A172 (cell line): ENCODE data around the gene POM121C. TPM values are rescaled to one million over a fixed set of nuclear protein-coding genes. Genes with fewer than 3 reads are reported as not detected.
"Not testable (repeated sequence)": the region's sequence is repeated elsewhere in the genome, so short reads cannot be mapped to it uniquely, and the experiment has no call there.

Source experiments
- DNase-seq: peaks from one replicate; pipeline ENCODE4 v3.0.0-alpha.2; 2015; ENCODE audit warnings: low spot score
- total RNA-seq: library from RNA; depleted of rRNA; stranded (reverse); fragments of >200 nt; shearing (Covaris generic); gene quantifications from 2 replicates; pipeline ENCODE4 v1.2.3, GENCODE V29; 2014

POM121C gene
- total RNA-seq, 1 experiment from 2014 or later: 5.5 TPM

DNA sequence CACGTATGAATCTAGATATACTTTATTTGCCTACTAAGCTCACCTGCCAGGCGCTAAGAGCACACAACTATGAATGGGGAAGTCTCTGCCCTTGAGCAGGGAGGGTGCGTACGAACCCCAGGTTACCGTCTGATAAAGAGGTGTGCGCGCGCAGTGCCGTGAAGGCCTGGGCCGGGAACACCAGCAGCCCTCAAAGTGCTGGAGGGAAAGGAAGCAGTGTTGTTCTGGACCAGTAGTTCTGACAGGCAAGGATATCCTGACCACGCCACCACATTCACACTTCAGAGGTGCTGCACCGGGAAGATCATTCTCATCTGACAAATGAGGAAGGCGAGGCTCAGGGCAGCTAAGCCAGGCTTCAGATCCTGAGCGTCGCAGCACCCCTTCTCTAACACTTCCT is 62.6 kb downstream of the POM121C start:
- DNase-seq: not testable (repeated sequence)

- not testable (repeated sequence) for DNase-seq
Observed at GRCh38 chr7:75421798-75422710, 64.0 kb downstream of the POM121C start.

DNA sequence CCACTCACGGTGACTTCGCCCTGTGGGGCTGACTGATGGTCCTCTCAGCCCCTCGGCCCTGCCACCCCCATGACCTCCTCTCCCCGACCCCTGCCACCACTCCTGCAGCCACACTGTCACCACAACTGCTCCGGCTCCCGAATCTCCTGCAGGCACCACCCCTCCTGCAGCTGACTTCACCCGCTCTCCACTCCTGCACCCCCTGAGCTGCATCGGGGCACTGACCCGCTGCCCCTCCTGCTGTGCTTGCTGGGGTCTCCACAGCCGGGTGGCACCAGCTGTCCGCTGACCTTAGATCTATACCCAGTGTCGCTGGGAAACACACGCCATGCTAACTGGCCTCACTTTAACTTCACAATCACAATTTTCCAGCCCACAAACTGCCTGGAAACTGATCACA is 65.9 kb downstream of the POM121C start:
- DNase-seq: not testable (repeated sequence)

- not testable (repeated sequence) for DNase-seq
Observed at GRCh38 chr7:75419693-75420092, 66.4 kb downstream of the POM121C start.

DNA sequence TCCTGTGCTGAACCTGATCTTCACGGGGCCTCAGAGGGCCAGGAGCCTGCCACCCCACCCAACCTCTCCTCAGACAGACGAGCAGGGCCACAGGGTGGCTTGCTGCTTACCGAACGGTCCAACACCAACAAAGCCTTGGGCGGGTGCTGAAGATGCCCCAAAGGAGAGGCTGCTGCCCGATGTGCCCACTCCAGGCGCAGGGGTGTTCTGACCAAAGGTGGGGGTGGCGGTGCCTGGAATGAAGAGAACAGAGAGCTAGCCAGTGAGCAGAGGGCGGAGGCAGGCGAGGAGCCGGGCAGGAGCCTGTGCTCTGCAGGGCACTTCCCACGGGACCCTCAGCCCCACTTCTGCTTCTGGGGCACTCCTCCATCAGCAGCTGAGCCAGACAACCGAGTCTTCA is 66.9 kb downstream of the POM121C start:
- not testable (repeated sequence) for DNase-seq

DNA sequence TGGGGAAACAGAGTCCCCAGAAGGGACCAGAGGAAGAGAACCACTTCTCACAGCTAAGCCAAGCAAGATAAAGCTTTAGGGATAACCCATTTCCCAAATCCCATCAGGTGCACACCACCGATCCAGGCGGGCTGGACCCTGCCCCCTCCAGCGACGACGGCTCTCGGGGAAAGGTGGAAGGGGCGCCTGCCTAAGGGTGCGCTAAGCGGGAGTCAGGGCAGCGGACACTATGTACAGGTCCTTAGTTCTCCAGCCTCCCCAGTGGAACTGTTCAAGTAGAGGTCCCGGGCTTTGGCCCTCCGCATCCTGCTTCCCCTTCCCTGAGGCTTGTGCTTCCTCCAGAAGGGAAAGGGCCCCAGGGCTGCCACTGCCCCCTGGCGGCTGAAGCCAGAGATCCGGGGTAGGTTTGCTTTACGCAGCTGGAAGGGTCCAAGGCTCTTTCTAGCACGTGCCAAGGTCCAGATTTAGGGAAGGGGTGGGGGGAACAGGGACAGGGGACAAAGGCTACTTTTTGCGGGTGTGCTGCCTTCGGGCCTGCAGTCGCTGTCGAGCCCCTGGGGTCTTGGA is 67.7 kb downstream of the POM121C start:
- not testable (repeated sequence) for DNase-seq

DNA sequence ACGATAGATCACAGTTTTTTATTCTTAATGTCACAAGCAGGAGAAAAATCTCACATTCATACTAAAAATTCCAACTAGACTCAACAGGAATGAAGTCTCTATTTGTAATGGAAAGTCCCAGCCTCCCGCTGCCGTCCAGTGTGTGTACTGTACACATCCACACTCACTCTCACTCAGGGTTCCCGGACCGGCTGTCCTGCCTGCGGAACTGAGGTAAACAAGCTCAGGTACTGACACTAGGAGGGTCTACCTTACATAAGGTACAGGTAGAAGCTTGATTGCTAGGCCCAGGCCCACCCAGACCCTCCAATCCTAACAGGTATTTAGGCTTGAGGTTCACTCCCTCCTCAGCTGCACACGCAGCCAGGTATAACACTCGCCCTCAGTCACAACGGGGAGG is 69.3 kb downstream of the POM121C start:
- not testable (repeated sequence) for DNase-seq

DNA sequence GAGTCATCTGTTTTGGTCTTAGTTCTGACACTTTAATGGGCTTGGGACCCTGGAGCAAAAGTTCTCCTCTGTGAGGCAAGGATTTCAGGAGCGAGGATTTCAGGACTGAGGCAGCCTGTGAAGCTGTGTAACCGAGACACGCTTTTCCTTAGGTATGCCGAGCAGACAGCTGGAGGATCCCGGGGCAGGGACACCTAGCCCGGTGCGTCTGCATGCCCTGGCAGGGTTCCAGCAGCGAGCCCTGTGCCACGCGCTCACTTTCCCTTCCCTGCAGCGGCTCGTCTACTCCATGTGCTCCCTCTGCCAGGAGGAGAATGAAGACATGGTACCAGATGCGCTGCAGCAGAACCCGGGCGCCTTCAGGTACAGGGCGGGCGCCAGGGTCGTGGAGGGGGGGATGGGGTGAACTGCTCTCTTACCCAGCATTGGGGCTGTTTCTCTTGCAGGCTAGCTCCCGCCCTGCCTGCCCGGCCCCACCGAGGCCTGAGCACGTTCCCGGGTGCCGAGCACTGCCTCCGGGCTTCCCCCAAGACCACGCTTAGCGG is 70.2 kb downstream of the POM121C start:
- not testable (repeated sequence) for DNase-seq

GRCh38 chr7:75415428-75415817 is 70.7 kb downstream of the POM121C start:
- DNase-seq: not testable (repeated sequence)

DNA sequence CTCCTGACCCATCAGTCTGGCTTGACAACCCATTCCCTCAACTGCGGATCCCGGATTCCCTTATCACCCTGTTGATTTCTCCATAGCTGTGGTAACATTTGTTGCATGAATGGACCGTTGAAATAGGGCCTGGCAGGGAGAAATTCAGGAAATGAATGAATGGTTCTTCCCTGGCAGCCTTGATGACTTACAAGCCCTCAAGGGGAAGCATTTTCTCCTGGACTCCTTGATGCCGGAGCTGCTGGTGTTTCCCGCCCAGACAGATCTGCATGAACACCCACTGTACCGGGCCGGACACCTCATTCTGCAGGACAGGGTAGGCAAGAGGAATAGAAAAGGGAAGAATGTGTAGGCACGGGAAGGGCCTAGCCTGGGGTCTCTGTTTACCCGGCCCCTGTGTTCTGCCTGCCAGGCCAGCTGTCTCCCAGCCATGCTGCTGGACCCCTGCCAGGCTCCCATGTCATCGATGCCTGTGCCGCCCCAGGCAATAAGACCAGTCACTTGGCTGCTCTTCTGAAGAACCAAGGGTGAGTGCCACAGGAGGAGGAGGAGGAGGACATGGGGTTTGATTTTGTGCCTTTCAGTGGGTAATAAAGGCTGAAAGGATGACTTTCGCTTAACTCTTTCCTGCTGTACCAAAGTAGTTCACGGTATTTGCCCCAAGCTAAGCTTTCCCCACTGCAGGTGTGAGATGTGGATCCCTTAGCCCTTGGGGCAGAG is 71.2 kb downstream of the POM121C start:
- DNase-seq: not testable (repeated sequence)

DNA sequence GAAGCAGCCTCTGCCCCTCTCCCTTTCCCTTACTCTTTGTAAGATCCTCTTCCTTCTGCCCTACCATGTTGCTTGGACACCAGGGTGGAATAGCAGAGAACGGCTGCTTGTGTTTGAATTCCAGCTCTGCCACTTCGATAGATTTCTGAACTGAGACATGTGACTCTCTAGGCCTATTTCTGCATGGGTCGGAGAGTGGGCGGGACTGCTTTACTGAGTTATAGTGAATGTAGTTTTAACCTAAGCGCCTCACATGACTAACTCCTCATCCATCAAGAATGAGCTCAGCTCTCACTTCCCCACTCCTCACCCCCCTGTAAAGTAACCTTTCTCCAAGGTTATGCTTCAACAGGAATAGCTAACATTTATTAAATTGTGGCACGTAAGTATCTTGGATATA is 71.9 kb downstream of the POM121C start:
- not testable (repeated sequence) for DNase-seq

DNA sequence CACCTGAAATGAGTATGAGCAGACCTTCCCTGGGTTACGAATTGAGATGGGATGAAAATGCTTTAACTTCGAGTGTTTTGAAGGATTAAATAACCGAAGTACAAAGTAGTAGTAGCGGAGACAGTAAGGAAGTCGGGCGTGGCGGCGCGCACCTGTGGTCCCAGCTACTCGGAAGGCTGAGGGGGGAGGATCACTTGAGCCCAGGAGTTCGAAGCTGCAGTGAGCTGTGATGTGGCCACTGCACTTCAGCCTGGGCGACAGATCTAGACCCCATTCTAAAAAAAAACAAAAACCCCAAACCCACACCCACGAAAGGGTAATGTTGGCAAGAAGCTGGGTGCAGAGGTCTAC is 75.3 kb downstream of the POM121C start:
- DNase-seq: not testable (repeated sequence)

- DNase-seq: not testable (repeated sequence)
Observed at GRCh38 chr7:75409880-75410822, 75.9 kb downstream of the POM121C start.

DNA sequence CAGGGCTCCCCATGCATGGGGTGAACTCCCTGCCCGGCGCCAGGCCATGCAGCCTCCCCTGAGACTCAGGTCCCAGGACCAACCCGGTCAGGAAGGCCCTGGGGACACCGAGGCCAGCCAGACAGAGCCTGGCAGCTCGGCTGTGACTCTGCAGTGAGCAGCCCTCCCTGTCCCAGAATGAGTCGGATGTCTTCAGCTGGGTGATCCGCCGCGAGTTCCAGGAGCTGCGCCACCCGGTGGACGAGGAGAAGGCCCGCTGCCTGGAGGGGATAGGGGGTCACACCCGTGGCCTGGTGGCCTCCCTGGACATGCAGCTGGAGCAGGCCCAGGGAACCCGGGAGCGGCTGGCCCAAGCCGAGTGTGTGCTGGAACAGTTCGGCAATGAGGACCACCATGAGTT is 81.4 kb downstream of the POM121C start:
- not testable (repeated sequence) for DNase-seq

GRCh38 chr7:75403455-75404443 is 82.3 kb downstream of the POM121C start:
- DNase-seq: not testable (repeated sequence)

- not testable (repeated sequence) for DNase-seq
Observed at GRCh38 chr7:75400575-75400974, 85.5 kb downstream of the POM121C start.

GRCh38 chr7:75398771-75399700 is 87.1 kb downstream of the POM121C start:
- DNase-seq: not testable (repeated sequence)

- not testable (repeated sequence) for DNase-seq
Observed at GRCh38 chr7:75397865-75398264, 88.2 kb downstream of the POM121C start.

- not testable (repeated sequence) for DNase-seq
Observed at GRCh38 chr7:75395329-75395728, 90.8 kb downstream of the POM121C start, which contains the start of gene TRIM73. Gene TRIM73 (plus strand): TSS chr7:75395629. CDS start chr7:75398934, 3,305 bp downstream.
